ENCODE results near the gene EXT2.

The EXT2 gene

DNA sequence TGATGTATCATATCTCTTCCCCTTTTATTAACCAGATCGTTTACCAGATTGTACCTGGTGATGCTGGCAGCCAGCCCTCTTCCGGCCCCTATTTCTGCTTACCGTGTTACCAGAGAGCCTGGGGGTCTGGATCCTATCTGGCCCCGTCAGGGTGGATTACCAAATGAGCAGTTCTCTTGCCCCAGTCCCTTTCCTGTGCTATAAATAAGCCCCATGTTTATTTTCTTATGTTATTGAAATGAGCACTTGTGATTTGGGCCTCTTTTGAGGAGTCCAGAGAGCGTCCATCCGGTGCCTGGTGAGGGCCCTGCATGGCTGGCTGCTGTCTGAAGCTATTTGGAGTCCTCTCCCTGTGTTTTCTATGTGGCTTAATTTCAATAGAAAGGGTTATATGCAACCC lies 154.9 kb downstream of the EXT2 start:
- peak; percentile 24; the same call in 2 of the 3 replicates for ATAC-seq
- TF ChIP-seq ESRRG (CRISPR knock-in tag; IDR thresholded peaks at IDR 0.05) (no peak), BACH2 (CRISPR knock-in tag; IDR thresholded peaks at IDR 0.05; ENCODE audit: borderline replicate concordance) (no peak), ZNF8 (CRISPR knock-in tag; IDR thresholded peaks at IDR 0.05) (no peak), ZC3H10 (CRISPR knock-in tag; IDR thresholded peaks at IDR 0.05) (no peak), GLIS3 (CRISPR knock-in tag; IDR thresholded peaks at IDR 0.05) (no peak), ZNF565 (CRISPR knock-in tag; conservative IDR thresholded peaks at IDR 0.05; ENCODE audit: low read depth) (no peak), TOX (CRISPR knock-in tag; IDR thresholded peaks at IDR 0.05; ENCODE audit: borderline replicate concordance) (no peak), ZFP3 (CRISPR knock-in tag; IDR thresholded peaks at IDR 0.05) (no peak), RARB (CRISPR knock-in tag; IDR thresholded peaks at IDR 0.05) (no peak), TCF4 (CRISPR knock-in tag; IDR thresholded peaks at IDR 0.05; ENCODE audit: borderline replicate concordance) (no peak)
- TF ChIP-seq, protein P1, sequence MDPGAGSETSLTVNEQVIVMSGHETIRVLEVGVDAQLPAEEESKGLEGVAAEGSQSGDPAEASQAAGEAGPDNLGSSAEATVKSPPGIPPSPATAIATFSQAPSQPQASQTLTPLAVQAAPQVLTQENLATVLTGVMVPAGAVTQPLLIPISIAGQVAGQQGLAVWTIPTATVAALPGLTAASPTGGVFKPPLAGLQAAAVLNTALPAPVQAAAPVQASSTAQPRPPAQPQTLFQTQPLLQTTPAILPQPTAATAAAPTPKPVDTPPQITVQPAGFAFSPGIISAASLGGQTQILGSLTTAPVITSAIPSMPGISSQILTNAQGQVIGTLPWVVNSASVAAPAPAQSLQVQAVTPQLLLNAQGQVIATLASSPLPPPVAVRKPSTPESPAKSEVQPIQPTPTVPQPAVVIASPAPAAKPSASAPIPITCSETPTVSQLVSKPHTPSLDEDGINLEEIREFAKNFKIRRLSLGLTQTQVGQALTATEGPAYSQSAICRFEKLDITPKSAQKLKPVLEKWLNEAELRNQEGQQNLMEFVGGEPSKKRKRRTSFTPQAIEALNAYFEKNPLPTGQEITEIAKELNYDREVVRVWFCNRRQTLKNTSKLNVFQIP (CRISPR knock-in tag; IDR thresholded peaks at IDR 0.05; ENCODE audit: borderline replicate concordance, low read depth) = no peak
- TF ChIP-seq, protein P2, sequence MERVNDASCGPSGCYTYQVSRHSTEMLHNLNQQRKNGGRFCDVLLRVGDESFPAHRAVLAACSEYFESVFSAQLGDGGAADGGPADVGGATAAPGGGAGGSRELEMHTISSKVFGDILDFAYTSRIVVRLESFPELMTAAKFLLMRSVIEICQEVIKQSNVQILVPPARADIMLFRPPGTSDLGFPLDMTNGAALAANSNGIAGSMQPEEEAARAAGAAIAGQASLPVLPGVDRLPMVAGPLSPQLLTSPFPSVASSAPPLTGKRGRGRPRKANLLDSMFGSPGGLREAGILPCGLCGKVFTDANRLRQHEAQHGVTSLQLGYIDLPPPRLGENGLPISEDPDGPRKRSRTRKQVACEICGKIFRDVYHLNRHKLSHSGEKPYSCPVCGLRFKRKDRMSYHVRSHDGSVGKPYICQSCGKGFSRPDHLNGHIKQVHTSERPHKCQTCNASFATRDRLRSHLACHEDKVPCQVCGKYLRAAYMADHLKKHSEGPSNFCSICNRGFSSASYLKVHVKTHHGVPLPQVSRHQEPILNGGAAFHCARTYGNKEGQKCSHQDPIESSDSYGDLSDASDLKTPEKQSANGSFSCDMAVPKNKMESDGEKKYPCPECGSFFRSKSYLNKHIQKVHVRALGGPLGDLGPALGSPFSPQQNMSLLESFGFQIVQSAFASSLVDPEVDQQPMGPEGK (CRISPR knock-in tag; IDR thresholded peaks at IDR 0.05; ENCODE audit: borderline replicate concordance) = no peak
- TF ChIP-seq, protein P3, sequence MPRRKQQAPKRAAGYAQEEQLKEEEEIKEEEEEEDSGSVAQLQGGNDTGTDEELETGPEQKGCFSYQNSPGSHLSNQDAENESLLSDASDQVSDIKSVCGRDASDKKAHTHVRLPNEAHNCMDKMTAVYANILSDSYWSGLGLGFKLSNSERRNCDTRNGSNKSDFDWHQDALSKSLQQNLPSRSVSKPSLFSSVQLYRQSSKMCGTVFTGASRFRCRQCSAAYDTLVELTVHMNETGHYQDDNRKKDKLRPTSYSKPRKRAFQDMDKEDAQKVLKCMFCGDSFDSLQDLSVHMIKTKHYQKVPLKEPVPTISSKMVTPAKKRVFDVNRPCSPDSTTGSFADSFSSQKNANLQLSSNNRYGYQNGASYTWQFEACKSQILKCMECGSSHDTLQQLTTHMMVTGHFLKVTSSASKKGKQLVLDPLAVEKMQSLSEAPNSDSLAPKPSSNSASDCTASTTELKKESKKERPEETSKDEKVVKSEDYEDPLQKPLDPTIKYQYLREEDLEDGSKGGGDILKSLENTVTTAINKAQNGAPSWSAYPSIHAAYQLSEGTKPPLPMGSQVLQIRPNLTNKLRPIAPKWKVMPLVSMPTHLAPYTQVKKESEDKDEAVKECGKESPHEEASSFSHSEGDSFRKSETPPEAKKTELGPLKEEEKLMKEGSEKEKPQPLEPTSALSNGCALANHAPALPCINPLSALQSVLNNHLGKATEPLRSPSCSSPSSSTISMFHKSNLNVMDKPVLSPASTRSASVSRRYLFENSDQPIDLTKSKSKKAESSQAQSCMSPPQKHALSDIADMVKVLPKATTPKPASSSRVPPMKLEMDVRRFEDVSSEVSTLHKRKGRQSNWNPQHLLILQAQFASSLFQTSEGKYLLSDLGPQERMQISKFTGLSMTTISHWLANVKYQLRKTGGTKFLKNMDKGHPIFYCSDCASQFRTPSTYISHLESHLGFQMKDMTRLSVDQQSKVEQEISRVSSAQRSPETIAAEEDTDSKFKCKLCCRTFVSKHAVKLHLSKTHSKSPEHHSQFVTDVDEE (CRISPR knock-in tag; IDR thresholded peaks at IDR 0.05) = no peak

DNA sequence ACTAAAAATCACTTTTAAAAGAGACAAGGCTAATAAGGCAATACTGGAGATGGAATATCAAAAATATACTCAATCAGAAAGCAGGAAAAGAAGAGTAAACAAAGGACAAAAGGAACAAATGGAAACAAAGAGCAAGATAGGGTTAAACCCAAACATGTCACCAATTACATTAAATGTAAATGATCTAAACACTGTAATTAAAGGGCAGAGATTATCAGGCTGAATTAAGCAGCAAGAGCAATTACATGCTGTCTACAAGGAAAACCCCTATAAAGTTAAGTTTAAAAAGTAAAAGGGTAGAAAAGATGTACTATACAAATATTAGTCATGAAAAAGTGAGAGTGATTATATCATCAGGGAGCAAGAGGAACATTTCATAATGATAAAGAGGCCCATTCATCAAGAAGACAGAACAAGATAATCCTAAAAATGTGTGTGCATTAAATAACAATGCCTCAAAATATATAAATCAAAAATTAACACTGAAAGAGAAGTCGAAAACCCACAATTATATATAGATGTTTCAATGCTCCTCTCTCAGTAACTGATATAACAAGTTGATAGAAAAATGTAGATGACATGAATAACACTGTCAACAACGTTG lies 157.6 kb downstream of the EXT2 start:
- TF ChIP-seq OSR1 (CRISPR knock-in tag; IDR thresholded peaks at IDR 0.05) (no peak), ARNTL (CRISPR knock-in tag; IDR thresholded peaks at IDR 0.05; ENCODE audit: borderline replicate concordance, low read depth) (no peak), ISL1 (CRISPR knock-in tag; IDR thresholded peaks at IDR 0.05) (no peak), ESRRG (CRISPR knock-in tag; IDR thresholded peaks at IDR 0.05) (no peak), SNAI2 (CRISPR knock-in tag; IDR thresholded peaks at IDR 0.05) (no peak), ZC3H10 (CRISPR knock-in tag; IDR thresholded peaks at IDR 0.05) (no peak), PPARA (CRISPR knock-in tag; IDR thresholded peaks at IDR 0.05; ENCODE audit: borderline replicate concordance) (no peak), ZNF565 (CRISPR knock-in tag; conservative IDR thresholded peaks at IDR 0.05; ENCODE audit: low read depth) (no peak), GLIS3 (CRISPR knock-in tag; IDR thresholded peaks at IDR 0.05) (no peak), ZFP3 (CRISPR knock-in tag; IDR thresholded peaks at IDR 0.05) (no peak), ZFP30 (CRISPR knock-in tag; IDR thresholded peaks at IDR 0.05) (no peak), TOX (CRISPR knock-in tag; IDR thresholded peaks at IDR 0.05; ENCODE audit: borderline replicate concordance) (no peak), ZNF70 (CRISPR knock-in tag; IDR thresholded peaks at IDR 0.05) (no peak), RARB (CRISPR knock-in tag; IDR thresholded peaks at IDR 0.05) (no peak), BACH2 (CRISPR knock-in tag; IDR thresholded peaks at IDR 0.05; ENCODE audit: borderline replicate concordance) (no peak)
- TF ChIP-seq, protein P4, sequence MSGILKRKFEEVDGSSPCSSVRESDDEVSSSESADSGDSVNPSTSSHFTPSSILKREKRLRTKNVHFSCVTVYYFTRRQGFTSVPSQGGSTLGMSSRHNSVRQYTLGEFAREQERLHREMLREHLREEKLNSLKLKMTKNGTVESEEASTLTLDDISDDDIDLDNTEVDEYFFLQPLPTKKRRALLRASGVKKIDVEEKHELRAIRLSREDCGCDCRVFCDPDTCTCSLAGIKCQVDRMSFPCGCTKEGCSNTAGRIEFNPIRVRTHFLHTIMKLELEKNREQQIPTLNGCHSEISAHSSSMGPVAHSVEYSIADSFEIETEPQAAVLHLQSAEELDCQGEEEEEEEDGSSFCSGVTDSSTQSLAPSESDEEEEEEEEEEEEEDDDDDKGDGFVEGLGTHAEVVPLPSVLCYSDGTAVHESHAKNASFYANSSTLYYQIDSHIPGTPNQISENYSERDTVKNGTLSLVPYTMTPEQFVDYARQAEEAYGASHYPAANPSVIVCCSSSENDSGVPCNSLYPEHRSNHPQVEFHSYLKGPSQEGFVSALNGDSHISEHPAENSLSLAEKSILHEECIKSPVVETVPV (CRISPR knock-in tag; IDR thresholded peaks at IDR 0.05) = no peak
- TF ChIP-seq, protein P3 (CRISPR knock-in tag; IDR thresholded peaks at IDR 0.05) = no peak
- TF ChIP-seq, protein P5, sequence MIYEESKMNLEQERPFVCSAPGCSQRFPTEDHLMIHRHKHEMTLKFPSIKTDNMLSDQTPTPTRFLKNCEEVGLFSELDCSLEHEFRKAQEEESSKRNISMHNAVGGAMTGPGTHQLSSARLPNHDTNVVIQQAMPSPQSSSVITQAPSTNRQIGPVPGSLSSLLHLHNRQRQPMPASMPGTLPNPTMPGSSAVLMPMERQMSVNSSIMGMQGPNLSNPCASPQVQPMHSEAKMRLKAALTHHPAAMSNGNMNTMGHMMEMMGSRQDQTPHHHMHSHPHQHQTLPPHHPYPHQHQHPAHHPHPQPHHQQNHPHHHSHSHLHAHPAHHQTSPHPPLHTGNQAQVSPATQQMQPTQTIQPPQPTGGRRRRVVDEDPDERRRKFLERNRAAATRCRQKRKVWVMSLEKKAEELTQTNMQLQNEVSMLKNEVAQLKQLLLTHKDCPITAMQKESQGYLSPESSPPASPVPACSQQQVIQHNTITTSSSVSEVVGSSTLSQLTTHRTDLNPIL (CRISPR knock-in tag; IDR thresholded peaks at IDR 0.05; ENCODE audit: low read depth) = no peak
- TF ChIP-seq, protein P2 (CRISPR knock-in tag; IDR thresholded peaks at IDR 0.05; ENCODE audit: borderline replicate concordance) = no peak
- TF ChIP-seq, protein P1 (CRISPR knock-in tag; IDR thresholded peaks at IDR 0.05; ENCODE audit: borderline replicate concordance, low read depth) = no peak
- no peak for ATAC-seq
